ENCODE results near the gene EFNA5. TPM values are rescaled to one million over a fixed set of nuclear protein-coding genes. Genes with fewer than 3 reads are reported as not detected.

EFNA5 gene
- total and polyA plus RNA-seq, 10 of the 15 experiments (the other 5 are each of a cell fraction or from before 2014, with no cell fraction given): 0.19 to 12.6 (median 3.9) TPM

GRCh38 chr5:107672211-107673038 is 1.7 kb upstream of the EFNA5 start (continued):
- TF ChIP-seq EZH2 (IDR thresholded peaks at IDR 0.05; ENCODE audit: borderline replicate concordance, control insufficient read depth, low read depth, low read length) (no peak), TCF7 (IDR thresholded peaks at IDR 0.05; ENCODE audit: borderline replicate concordance) (no peak), ZZZ3 (IDR thresholded peaks at IDR 0.05; ENCODE audit: control insufficient read depth, insufficient read length, low read depth) (no peak), BHLHE40 (IDR thresholded peaks at IDR 0.05; ENCODE audit: borderline replicate concordance in 1 of 2, low read depth in 2 of 2, low read length in 1 of 2) (peak in 1 of 2 experiments; percentile 87; a peak in 2 of 4 replicates), SIN3A (IDR thresholded peaks at IDR 0.05; ENCODE audit: low read depth, low read length) (no peak), SUPT20H (IDR thresholded peaks at IDR 0.05; ENCODE audit: borderline replicate concordance, control insufficient read depth, low read depth, low read length) (no peak), IKZF2 (IDR thresholded peaks at IDR 0.05) (no peak), DPF2 (IDR thresholded peaks at IDR 0.05) (peak; percentile 24; the same call in 1 of the 2 replicates), SRF (IDR thresholded peaks at IDR 0.05; ENCODE audit: low read depth in 2 of 2, low read length in 2 of 2) (no peak), NBN (IDR thresholded peaks at IDR 0.05) (no peak), CHD1 (IDR thresholded peaks at IDR 0.05; ENCODE audit: low read depth, low read length) (no peak), ZNF274 (IDR thresholded peaks at IDR 0.05; ENCODE audit: insufficient read depth, insufficient read length) (no peak), KDM1A (IDR thresholded peaks at IDR 0.05; ENCODE audit: borderline replicate concordance) (no peak), STAT3 (IDR thresholded peaks at IDR 0.05; ENCODE audit: low read depth, low read length) (no peak), E4F1 (IDR thresholded peaks at IDR 0.05; ENCODE audit: borderline replicate concordance, partially characterized antibody) (no peak), EP300 (IDR thresholded peaks at IDR 0.05; ENCODE audit: borderline replicate concordance in 1 of 2, control insufficient read depth in 1 of 2, low read depth in 2 of 2, low read length in 2 of 2) (no peak), CEBPB (IDR thresholded peaks at IDR 0.05; ENCODE audit: borderline replicate concordance in 1 of 2, low read depth in 2 of 2, low read length in 2 of 2) (no peak)
